Measurements from ENCODE around the gene STYK1.

STYK1 gene

DNA sequence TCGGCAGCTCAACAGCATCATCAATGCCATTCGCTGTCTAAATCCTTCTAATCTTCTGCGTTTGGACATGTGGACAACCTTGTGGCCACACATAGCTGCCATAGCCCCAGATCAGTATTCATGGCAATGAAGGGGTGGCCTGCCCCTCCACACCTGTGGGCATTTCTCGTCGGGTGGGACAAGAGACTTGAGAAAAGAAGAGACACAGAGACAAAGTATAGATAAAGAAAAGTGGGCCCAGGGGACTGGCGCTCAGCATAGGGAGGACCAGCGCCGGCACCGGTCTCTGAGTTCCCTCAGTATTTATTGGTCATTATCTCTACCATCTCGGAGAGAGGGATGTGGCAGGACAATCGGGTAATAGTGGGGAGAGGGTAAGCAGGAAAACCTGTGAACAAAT is 102.7 kb downstream of the STYK1 start:
- no peak for DNase-seq (ENCODE audit: low read depth in 2 of 3, low spot score in 2 of 3)
